Measurements from ENCODE around the gene MAPK14.

Gene MAPK14

DNA sequence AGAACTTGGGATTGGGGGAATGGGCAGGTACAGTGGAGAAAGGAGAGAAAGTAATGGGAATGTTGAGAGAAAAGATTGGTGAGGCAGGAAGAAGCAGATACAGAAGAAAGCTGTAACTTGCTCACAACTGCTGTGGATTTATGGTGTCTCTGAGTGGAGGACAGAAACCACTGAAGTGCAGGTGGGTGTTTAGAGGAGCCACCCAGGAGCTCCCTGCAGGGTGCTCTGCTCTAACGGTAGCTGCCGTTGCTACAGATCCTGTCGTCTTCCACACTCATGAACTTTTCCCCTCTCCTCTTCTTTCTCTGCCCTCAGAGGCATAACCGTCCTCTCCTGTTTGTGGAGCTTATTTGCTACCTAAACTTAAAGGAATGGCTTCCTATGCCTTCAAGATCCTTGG, 75.2 kb downstream of the MAPK14 start:
- no peak for DNase-seq
- intact Hi-C loops (cut with DNase I; ENCODE audit: low total_unique reads) = no loop called here
- TF ChIP-seq, protein P1, sequence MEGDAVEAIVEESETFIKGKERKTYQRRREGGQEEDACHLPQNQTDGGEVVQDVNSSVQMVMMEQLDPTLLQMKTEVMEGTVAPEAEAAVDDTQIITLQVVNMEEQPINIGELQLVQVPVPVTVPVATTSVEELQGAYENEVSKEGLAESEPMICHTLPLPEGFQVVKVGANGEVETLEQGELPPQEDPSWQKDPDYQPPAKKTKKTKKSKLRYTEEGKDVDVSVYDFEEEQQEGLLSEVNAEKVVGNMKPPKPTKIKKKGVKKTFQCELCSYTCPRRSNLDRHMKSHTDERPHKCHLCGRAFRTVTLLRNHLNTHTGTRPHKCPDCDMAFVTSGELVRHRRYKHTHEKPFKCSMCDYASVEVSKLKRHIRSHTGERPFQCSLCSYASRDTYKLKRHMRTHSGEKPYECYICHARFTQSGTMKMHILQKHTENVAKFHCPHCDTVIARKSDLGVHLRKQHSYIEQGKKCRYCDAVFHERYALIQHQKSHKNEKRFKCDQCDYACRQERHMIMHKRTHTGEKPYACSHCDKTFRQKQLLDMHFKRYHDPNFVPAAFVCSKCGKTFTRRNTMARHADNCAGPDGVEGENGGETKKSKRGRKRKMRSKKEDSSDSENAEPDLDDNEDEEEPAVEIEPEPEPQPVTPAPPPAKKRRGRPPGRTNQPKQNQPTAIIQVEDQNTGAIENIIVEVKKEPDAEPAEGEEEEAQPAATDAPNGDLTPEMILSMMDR (IDR thresholded peaks at IDR 0.05) = no peak
- H3K27ac ChIP-seq = no peak overlapping the region
- no peak overlapping the region for H3K4me3 ChIP-seq
- no peaks in the 10 kb centered on the region for H3K27me3 ChIP-seq
- no peaks in the 10 kb centered on the region for H3K4me1 ChIP-seq
- H3K36me3 ChIP-seq = peaks cover 25 to 72% (median 40%) of the 10 kb centered on the region in 3 donors
- no peaks in the 10 kb centered on the region for H3K9me3 ChIP-seq

DNA sequence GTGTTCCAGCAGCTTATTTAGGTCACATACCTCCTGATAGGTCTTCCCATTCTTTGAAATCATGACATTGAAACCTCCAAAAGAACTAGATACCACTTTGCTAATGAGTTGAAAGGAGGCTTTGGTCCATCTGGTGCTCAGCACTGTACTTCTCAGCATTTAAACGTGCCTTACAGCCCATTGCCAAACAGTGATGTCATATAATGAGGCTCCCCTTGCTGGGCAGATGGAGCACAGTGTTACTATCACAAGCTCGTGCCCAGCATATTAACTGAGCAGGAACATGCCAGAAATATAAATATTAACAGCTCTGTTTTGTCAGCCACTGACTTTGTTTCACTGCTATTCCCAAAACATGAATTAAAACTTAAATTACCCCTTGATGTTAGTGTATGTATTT, 77.2 kb downstream of the MAPK14 start:
- no peak for DNase-seq

DNA sequence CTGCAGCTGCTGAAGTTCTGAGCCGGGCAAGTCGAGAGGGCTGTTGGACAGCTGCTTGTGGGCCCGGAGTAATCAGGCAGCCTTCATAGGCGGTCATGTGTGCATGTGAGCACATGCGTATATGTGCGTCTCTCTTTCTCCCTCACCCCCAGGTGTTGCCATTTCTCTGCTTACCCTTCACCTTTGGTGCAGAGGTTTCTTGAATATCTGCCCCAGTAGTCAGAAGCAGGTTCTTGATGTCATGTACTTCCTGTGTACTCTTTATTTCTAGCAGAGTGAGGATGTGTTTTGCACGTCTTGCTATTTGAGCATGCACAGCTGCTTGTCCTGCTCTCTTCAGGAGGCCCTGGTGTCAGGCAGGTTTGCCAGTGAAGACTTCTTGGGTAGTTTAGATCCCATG, 81.5 kb downstream of the MAPK14 start:
- no peaks in the 10 kb centered on the region for H3K4me1 ChIP-seq
- peaks cover 32 to 85% (median 56%) of the 10 kb centered on the region in 3 donors for H3K36me3 ChIP-seq
- no peaks in the 10 kb centered on the region for H3K27me3 ChIP-seq
- H3K4me3 ChIP-seq = no peak overlapping the region
- intact Hi-C loops (cut with DNase I; ENCODE audit: low total_unique reads) = no loop called here
- DNase-seq = no peak
- H3K9me3 ChIP-seq = no peaks in the 10 kb centered on the region
- no peak overlapping the region for H3K27ac ChIP-seq
- TF ChIP-seq, protein P1 (IDR thresholded peaks at IDR 0.05) = no peak

More for the DNA sequence above, 77.2 kb downstream of the MAPK14 start:
- Histone ChIP-seq H3K27ac (no peak overlapping the region), H3K4me3 (no peak overlapping the region), H3K9me3 (no peaks in the 10 kb centered on the region), H3K36me3 (peaks cover 42 to 88% (median 58%) of the 10 kb centered on the region in 3 donors), H3K27me3 (no peaks in the 10 kb centered on the region), H3K4me1 (no peaks in the 10 kb centered on the region)
- intact Hi-C loops (cut with DNase I; ENCODE audit: low total_unique reads) = no loop called here
- TF ChIP-seq, protein P1 (IDR thresholded peaks at IDR 0.05) = no peak

DNA sequence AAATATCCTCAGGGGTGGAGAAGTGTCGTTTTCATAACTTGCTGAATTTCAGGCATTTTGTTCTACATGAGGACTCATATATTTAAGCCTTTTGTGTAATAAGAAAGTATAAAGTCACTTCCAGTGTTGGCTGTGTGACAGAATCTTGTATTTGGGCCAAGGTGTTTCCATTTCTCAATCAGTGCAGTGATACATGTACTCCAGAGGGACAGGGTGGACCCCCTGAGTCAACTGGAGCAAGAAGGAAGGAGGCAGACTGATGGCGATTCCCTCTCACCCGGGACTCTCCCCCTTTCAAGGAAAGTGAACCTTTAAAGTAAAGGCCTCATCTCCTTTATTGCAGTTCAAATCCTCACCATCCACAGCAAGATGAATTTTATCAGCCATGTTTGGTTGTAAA, 82.4 kb downstream of the MAPK14 start:
- no peaks in the 10 kb centered on the region for H3K27me3 ChIP-seq
- DNase-seq = peak in 1 of 2 donors; percentile 41
- H3K36me3 ChIP-seq = peaks cover 32 to 75% (median 47%) of the 10 kb centered on the region in 3 donors
- TF ChIP-seq, protein P1 (IDR thresholded peaks at IDR 0.05) = no peak
- no peak overlapping the region for H3K27ac ChIP-seq
- H3K9me3 ChIP-seq = no peaks in the 10 kb centered on the region
- intact Hi-C loops (cut with DNase I; ENCODE audit: low total_unique reads) = no loop called here
- no peaks in the 10 kb centered on the region for H3K4me1 ChIP-seq
- H3K4me3 ChIP-seq = no peak overlapping the region

DNA sequence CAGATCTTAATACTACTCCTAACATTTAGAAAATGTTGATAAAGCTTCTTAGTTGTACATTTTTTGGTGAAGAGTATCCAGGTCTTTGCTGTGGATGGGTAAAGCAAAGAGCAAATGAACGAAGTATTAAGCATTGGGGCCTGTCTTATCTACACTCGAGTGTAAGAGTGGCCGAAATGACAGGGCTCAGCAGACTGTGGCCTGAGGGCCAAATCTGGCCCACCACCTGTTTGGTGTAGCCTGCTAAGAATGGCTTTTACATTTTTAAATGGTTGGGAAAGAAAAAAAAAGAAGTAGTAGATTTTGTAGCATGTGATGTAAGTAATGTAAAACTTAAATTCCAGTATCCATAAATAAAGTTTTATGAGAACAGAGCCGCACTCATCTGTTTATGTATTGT, 83.3 kb downstream of the MAPK14 start:
- H3K9me3 ChIP-seq = no peaks in the 10 kb centered on the region
- no peak overlapping the region for H3K4me3 ChIP-seq
- H3K4me1 ChIP-seq = no peaks in the 10 kb centered on the region
- H3K36me3 ChIP-seq = peaks cover 32 to 70% (median 45%) of the 10 kb centered on the region in 3 donors
- H3K27ac ChIP-seq = no peak overlapping the region
- H3K27me3 ChIP-seq = no peaks in the 10 kb centered on the region
- no peak for DNase-seq
- intact Hi-C loops (cut with DNase I; ENCODE audit: low total_unique reads) = no loop called here
- TF ChIP-seq, protein P1 (IDR thresholded peaks at IDR 0.05) = no peak

DNA sequence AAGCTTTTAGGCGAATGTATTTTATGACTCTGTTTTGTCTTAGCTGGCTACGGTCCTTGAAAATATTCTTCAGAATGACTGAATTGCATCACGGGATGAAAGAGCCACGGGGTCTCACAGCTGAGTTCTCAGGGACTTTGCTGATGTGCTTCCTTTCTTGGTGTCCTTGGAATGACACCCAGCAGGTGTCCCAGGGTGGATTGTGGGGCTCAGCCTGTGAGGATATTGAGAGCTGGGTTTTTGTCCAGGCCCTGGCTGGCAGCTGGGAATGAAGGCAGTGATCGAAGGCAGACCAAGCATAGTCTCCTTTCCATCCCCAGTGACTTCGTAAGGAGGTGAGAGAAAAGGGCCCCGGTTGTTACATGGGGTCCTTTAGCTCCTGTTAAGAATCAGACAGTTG, 83.9 kb downstream of the MAPK14 start:
- no peak overlapping the region for H3K4me3 ChIP-seq
- intact Hi-C loops (cut with DNase I; ENCODE audit: low total_unique reads) = no loop called here
- no peak for DNase-seq
- H3K4me1 ChIP-seq = no peaks in the 10 kb centered on the region
- no peaks in the 10 kb centered on the region for H3K9me3 ChIP-seq
- TF ChIP-seq, protein P1 (IDR thresholded peaks at IDR 0.05) = no peak
- H3K27me3 ChIP-seq = no peaks in the 10 kb centered on the region
- H3K36me3 ChIP-seq = peaks cover 32 to 66% (median 45%) of the 10 kb centered on the region in 3 donors
- H3K27ac ChIP-seq = no peak overlapping the region
